Fibroblast of lung (primary cell): ENCODE measurements around the gene GLCCI1. TPM values are rescaled to one million over a fixed set of nuclear protein-coding genes. Genes with fewer than 3 reads are reported as not detected.
"Not testable (repeated sequence)": the region's sequence is repeated elsewhere in the genome, so short reads cannot be mapped to it uniquely, and the experiment has no call there.

ENCODE experiments used
- DNase-seq, 2 donors: peaks; one replicate each; pipeline versions ENCODE4 v3.0.0 to v3.0.0-alpha.2; 2010; ENCODE audit warnings: low read depth in 2 of 2
- H2AFZ ChIP-seq: 2 replicates; pipeline ENCODE4 v1.5.1; 2012; ENCODE audit warnings: low read length, control low read depth, inconsistent platforms
- H3K27ac ChIP-seq: 2 replicates; pipeline ENCODE4 v1.5.1; 2011; ENCODE audit warnings: low read length, control low read depth; ENCODE audit not compliant: insufficient read depth
- H3K27me3 ChIP-seq: 2 replicates; pipeline ENCODE4 v1.5.1; 2011; ENCODE audit warnings: mild to moderate bottlenecking, low read length; ENCODE audit not compliant: control insufficient read depth, insufficient read depth
- H3K36me3 ChIP-seq: 2 replicates; pipeline ENCODE4 v1.5.1; 2011; ENCODE audit warnings: low read length; ENCODE audit not compliant: control insufficient read depth, insufficient read depth
- H3K4me1 ChIP-seq: 2 replicates; pipeline ENCODE4 v1.5.1; 2011; ENCODE audit warnings: low read length; ENCODE audit not compliant: control insufficient read depth, insufficient read depth; ENCODE audit errors: extremely low read depth
- H3K4me2 ChIP-seq: 2 replicates; pipeline ENCODE4 v1.5.1; 2011; ENCODE audit warnings: low read length, control low read depth; ENCODE audit not compliant: insufficient read depth; ENCODE audit errors: extremely low read depth
- H3K4me3 ChIP-seq, 4 experiments: fragments of 200-600 bp in 1 of 4; sonication (generic) in 1 of 4; replicated peaks in 1 of 4; 2 replicates each; pipeline ENCODE4 v1.5.1; 2011 to 2016; ENCODE audit warnings: low read length in 4 of 4, low read depth in 3 of 4, mild to moderate bottlenecking in 3 of 4, control low read depth in 2 of 4, inconsistent platforms in 1 of 4, mixed read lengths in 1 of 4; ENCODE audit not compliant: insufficient read depth in 1 of 4; ENCODE audit errors: control extremely low read depth in 1 of 4
- H3K79me2 ChIP-seq: 2 replicates; pipeline ENCODE4 v1.5.1; 2012; ENCODE audit warnings: mild to moderate bottlenecking, low read length, inconsistent platforms; ENCODE audit not compliant: control insufficient read depth, insufficient read depth
- H3K9ac ChIP-seq: 2 replicates; pipeline ENCODE4 v1.5.1; 2011; ENCODE audit warnings: mild to moderate bottlenecking, low read length, control low read depth; ENCODE audit not compliant: insufficient read depth
- H3K9me3 ChIP-seq: 2 replicates; pipeline ENCODE4 v1.5.1; 2012; ENCODE audit warnings: low read depth, low read length; ENCODE audit not compliant: control insufficient read depth, insufficient read depth
- H4K20me1 ChIP-seq: 2 replicates; pipeline ENCODE4 v1.5.1; 2011; ENCODE audit warnings: low read length; ENCODE audit not compliant: control insufficient read depth, insufficient read depth; ENCODE audit errors: extremely low read depth
- EZH2 ChIP-seq: IDR thresholded peaks from 2 replicates; pipeline ENCODE4 v1.5.1; 2012; ENCODE audit warnings: low read length, control low read depth, mild to moderate bottlenecking; ENCODE audit errors: missing control alignments
- polyA plus RNA-seq, 2 donors: library from polyadenylated mRNA; depleted of rRNA in 1 of 2; stranded (reverse) in 1 of 2; unstranded in 1 of 2; fragments of >200 nt; gene quantifications; 2 replicates each; pipeline ENCODE4 v1.2.1, GENCODE V29; 2011 to 2012; ENCODE audit warnings: missing spikeins in 1 of 2
- total RNA-seq: library from RNA; depleted of rRNA; stranded (reverse); fragments of >200 nt; gene quantifications from 2 replicates; pipeline ENCODE4 v1.2.1, GENCODE V29; 2014
- TF ChIP-seq, protein P1 (sequence below), 2 donors: IDR thresholded peaks in 1 of 2; conservative IDR thresholded peaks in 1 of 2; 1 replicate in 1 of 2; 2 replicates in 1 of 2; pipeline ENCODE4 v1.5.1; 2011 to 2012; ENCODE audit warnings: low read length in 2 of 2, control low read depth in 1 of 2, inconsistent platforms in 1 of 2, low read depth in 1 of 2, mild to moderate bottlenecking in 1 of 2

The GLCCI1 gene
- total and polyA plus RNA-seq, 2 donors (not counting 1 experiment from before 2014, with no cell fraction given) = 4.4 to 8.3 TPM

DNA sequence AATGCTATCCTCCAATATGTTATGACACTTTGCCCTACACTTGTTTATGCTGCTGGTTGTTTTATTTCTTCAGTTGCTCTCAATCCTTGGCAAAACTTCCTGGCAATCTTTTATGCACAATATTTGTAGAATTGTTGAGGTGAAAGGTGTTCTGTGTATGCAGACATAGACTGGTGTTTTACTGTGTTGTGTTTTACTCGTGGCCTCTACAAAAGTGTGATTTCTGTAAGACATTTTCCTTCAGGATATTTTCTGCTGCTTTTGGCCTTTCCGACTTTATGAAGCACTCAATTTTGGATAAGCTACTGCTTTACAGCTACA, 21.8 kb downstream of the GLCCI1 start:
- Histone ChIP-seq H3K4me2 (no peak overlapping the region), H3K27me3 (no peaks in the 10 kb centered on the region), H3K9me3 (no peaks in the 10 kb centered on the region), H4K20me1 (no peaks in the 10 kb centered on the region), H2AFZ (no peak overlapping the region), H3K9ac (no peak overlapping the region), H3K4me3 (no peak overlapping the region), H3K79me2 (no peaks in the 10 kb centered on the region), H3K36me3 (no peaks in the 10 kb centered on the region), H3K4me1 (no peaks in the 10 kb centered on the region), H3K27ac (no peak overlapping the region)
- TF ChIP-seq, protein P1, sequence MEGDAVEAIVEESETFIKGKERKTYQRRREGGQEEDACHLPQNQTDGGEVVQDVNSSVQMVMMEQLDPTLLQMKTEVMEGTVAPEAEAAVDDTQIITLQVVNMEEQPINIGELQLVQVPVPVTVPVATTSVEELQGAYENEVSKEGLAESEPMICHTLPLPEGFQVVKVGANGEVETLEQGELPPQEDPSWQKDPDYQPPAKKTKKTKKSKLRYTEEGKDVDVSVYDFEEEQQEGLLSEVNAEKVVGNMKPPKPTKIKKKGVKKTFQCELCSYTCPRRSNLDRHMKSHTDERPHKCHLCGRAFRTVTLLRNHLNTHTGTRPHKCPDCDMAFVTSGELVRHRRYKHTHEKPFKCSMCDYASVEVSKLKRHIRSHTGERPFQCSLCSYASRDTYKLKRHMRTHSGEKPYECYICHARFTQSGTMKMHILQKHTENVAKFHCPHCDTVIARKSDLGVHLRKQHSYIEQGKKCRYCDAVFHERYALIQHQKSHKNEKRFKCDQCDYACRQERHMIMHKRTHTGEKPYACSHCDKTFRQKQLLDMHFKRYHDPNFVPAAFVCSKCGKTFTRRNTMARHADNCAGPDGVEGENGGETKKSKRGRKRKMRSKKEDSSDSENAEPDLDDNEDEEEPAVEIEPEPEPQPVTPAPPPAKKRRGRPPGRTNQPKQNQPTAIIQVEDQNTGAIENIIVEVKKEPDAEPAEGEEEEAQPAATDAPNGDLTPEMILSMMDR (conservative IDR thresholded peaks at IDR 0.05 in 1 of 2, IDR thresholded peaks at IDR 0.05 in 1 of 2; ENCODE audit: low read depth in 1 of 2, low read length in 2 of 2) = no peak
- no peak for TF ChIP-seq EZH2
- DNase-seq = no peak

DNA sequence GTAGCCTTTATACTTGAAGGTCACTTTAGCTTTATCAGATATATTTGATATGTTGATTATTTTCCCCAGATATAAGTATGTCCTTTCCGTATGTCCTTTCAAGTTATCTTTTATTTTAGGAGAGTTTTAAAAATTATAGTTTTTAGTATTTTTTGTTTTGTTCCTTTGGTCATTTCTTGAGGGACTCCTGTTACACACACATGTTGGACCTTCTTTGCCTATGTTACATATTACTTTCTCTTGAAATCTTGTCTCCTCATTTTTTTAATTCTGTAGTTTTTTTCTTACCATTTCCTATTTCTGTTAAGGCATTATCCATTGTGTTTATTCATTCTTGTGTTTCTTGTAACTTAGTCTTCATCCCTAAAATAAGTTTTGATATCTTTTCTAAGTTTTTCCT, 23.9 kb downstream of the GLCCI1 start:
- no peaks in the 10 kb centered on the region for H3K27me3 ChIP-seq
- no peak overlapping the region for H2AFZ ChIP-seq
- H3K9ac ChIP-seq = no peak overlapping the region
- no peaks in the 10 kb centered on the region for H3K36me3 ChIP-seq
- no peaks in the 10 kb centered on the region for H3K79me2 ChIP-seq
- H4K20me1 ChIP-seq = no peaks in the 10 kb centered on the region
- H3K4me1 ChIP-seq = no peaks in the 10 kb centered on the region
- no peaks in the 10 kb centered on the region for H3K9me3 ChIP-seq
- H3K4me2 ChIP-seq = no peak overlapping the region
- TF ChIP-seq, protein P1 (conservative IDR thresholded peaks at IDR 0.05 in 1 of 2, IDR thresholded peaks at IDR 0.05 in 1 of 2; ENCODE audit: low read depth in 1 of 2, low read length in 2 of 2) = no peak
- no peak for TF ChIP-seq EZH2
- DNase-seq = peak; percentile 13 to 48
- H3K4me3 ChIP-seq = no peak overlapping the region
- H3K27ac ChIP-seq = no peak overlapping the region

DNA sequence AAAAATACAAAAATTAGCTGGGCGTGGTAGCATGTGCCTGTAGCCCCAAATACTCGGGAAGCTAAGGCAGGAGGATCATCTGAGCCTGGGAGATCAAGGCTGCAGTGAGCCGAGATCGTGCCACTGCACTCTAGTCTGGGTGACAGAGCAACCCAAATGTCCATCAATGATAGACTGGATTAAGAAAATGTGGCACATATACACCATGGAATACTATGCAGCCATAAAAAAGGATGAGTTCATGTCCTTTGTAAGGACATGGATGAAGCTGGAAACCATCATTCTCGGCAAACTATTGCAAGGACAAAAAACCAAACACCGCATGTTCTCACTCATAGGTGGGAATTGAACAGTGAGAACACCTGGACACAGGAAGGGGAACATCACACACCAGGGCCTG, 26.8 kb downstream of the GLCCI1 start:
- not testable (repeated sequence) for H3K36me3 ChIP-seq

More for the DNA sequence above, 26.8 kb downstream of the GLCCI1 start:
- not testable (repeated sequence) for H4K20me1 ChIP-seq, DNase-seq, H3K9me3 ChIP-seq, H3K27ac ChIP-seq, H3K79me2 ChIP-seq, H3K4me2 ChIP-seq, H2AFZ ChIP-seq, H3K9ac ChIP-seq, H3K27me3 ChIP-seq, H3K4me3 ChIP-seq, H3K4me1 ChIP-seq
